DND-41 (cell line): ENCODE results near the gene GARIN5A.

Experiments
- ATAC-seq: fragments of 200-7000 bp; cut with Tn5 transposase; 3 replicates; pipeline ENCODE4 v1.9.1; 2021; ENCODE audit warnings: low read depth; ENCODE audit not compliant: insufficient read depth
- DNase-seq: peaks from one replicate; pipeline ENCODE4 v3.0.0-alpha.2; 2020
- H2AFZ ChIP-seq: 2 replicates; pipeline ENCODE4 v1.6.0; 2012; ENCODE audit warnings: low read depth, low read length
- H3K27ac ChIP-seq: 2 replicates; pipeline ENCODE4 v1.5.1; 2012; ENCODE audit warnings: low read length, inconsistent platforms
- H3K27me3 ChIP-seq: fragments of 200-600 bp; sonication (generic); 2 replicates; pipeline ENCODE4 v1.6.0; 2012; ENCODE audit warnings: low read length, mild to moderate bottlenecking, inconsistent platforms; ENCODE audit not compliant: insufficient read depth, poor library complexity
- H3K36me3 ChIP-seq: 2 replicates; pipeline ENCODE4 v1.5.1; 2012; ENCODE audit warnings: low read length, inconsistent platforms; ENCODE audit not compliant: insufficient read depth
- H3K4me1 ChIP-seq: 2 replicates; pipeline ENCODE4 v1.5.1; 2012; ENCODE audit warnings: mild to moderate bottlenecking, low read length; ENCODE audit not compliant: insufficient read depth
- H3K4me2 ChIP-seq: 2 replicates; pipeline ENCODE4 v1.6.0; 2012; ENCODE audit warnings: mild to moderate bottlenecking, moderate library complexity, low read length, inconsistent platforms; ENCODE audit not compliant: insufficient read depth
- H3K4me3 ChIP-seq, 2 experiments: fragments of 200-600 bp in 1 of 2; shearing (Covaris generic) in 1 of 2; 2 replicates each; pipeline ENCODE4 v1.5.1; 2012 to 2016; ENCODE audit warnings: inconsistent platforms in 2 of 2, low read length in 2 of 2, mild to moderate bottlenecking in 2 of 2, low read depth in 1 of 2, moderate library complexity in 1 of 2
- H3K79me2 ChIP-seq: 2 replicates; pipeline ENCODE4 v1.6.0; 2012; ENCODE audit warnings: low read length, inconsistent platforms; ENCODE audit not compliant: insufficient read depth
- H3K9ac ChIP-seq: 2 replicates; pipeline ENCODE4 v1.6.0; 2012; ENCODE audit warnings: low read depth, mild to moderate bottlenecking, inconsistent platforms, low read length, moderate library complexity
- H3K9me3 ChIP-seq: 2 replicates; pipeline ENCODE4 v1.5.1; 2012; ENCODE audit warnings: low read length, moderate library complexity, mild to moderate bottlenecking, inconsistent platforms; ENCODE audit not compliant: insufficient read depth, severe bottlenecking
- H4K20me1 ChIP-seq: 2 replicates; pipeline ENCODE4 v1.6.0; 2012; ENCODE audit warnings: low read length; ENCODE audit not compliant: insufficient read depth
- EZH2 ChIP-seq: IDR thresholded peaks from 3 replicates; pipeline ENCODE4 v1.6.1; 2012; ENCODE audit warnings: borderline replicate concordance, low read depth, mild to moderate bottlenecking, moderate library complexity, low read length, inconsistent platforms; ENCODE audit not compliant: severe bottlenecking
- TF ChIP-seq, protein P1 (sequence below): IDR thresholded peaks from 2 replicates; pipeline ENCODE4 v1.5.1; 2012; ENCODE audit warnings: borderline replicate concordance, low read length, moderate library complexity, mild to moderate bottlenecking; ENCODE audit not compliant: poor library complexity, severe bottlenecking; ENCODE audit errors: extremely low read depth

GARIN5A gene

DNA sequence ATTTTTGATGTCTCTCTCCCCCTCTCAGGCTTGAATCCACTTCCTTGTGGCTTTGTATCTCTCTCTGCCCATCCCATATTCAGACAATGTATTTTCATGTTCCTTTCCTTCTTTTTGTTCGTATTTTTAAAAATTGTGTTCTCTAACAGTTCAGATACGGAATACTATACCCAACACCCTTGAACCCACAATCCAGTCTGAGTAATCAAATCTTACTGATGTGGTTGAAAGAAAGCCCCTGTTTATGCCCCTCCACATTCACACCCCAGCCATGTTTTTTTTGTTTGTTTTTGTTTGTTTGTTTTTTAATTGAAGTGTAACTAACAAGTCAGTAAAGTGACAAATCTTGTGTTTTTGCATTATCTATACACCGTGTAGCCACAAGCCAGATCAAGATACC is 56.5 kb downstream of the GARIN5A start:
- Histone ChIP-seq H4K20me1 (peaks cover 7% of the 10 kb centered on the region; the same call in 1 of the 2 replicates), H3K9me3 (no peaks in the 10 kb centered on the region), H3K4me2 (no peak overlapping the region), H3K9ac (no peak overlapping the region), H3K79me2 (no peaks in the 10 kb centered on the region), H3K4me1 (peaks cover 9% of the 10 kb centered on the region), H2AFZ (no peak overlapping the region), H3K27ac (no peak overlapping the region), H3K36me3 (peaks cover 14% of the 10 kb centered on the region), H3K4me3 (no peak overlapping the region), H3K27me3 (no peaks in the 10 kb centered on the region)
- ATAC-seq (no peak), DNase-seq (no peak)
- TF ChIP-seq EZH2, result no peak
- TF ChIP-seq, protein P1, sequence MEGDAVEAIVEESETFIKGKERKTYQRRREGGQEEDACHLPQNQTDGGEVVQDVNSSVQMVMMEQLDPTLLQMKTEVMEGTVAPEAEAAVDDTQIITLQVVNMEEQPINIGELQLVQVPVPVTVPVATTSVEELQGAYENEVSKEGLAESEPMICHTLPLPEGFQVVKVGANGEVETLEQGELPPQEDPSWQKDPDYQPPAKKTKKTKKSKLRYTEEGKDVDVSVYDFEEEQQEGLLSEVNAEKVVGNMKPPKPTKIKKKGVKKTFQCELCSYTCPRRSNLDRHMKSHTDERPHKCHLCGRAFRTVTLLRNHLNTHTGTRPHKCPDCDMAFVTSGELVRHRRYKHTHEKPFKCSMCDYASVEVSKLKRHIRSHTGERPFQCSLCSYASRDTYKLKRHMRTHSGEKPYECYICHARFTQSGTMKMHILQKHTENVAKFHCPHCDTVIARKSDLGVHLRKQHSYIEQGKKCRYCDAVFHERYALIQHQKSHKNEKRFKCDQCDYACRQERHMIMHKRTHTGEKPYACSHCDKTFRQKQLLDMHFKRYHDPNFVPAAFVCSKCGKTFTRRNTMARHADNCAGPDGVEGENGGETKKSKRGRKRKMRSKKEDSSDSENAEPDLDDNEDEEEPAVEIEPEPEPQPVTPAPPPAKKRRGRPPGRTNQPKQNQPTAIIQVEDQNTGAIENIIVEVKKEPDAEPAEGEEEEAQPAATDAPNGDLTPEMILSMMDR, result no peak

DNA sequence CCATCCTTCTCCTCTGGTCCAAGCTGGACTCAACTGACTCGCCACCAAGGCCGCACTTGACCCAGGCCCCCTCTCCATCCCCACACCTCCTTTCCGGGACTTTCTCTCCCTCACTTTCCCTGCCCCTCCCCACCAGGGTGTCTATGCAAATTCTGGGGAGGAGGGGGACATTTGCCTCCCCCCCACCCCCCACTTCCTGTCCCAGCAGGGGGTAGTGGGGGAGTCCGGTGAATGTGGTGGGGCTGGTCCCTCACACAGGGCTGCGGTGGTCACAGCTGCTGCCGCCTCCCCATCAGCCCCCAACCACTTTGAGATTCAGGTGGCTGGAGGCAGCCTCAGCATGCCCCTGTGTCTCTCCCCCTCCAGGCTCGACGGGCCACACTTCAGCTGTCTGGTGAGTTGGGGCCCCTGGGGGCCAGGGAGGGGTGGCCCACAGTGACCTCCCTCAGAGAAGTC is 57.0 kb downstream of the GARIN5A start:
- 0 out of 3 replicates have a peak, but pooled peaks have one; percentile 25 for ATAC-seq
- no peak for TF ChIP-seq EZH2
- TF ChIP-seq, protein P1, result no peak
- H3K4me3 ChIP-seq, result no peak overlapping the region
- no peaks in the 10 kb centered on the region for H3K27me3 ChIP-seq
- H3K4me2 ChIP-seq, result no peak overlapping the region
- no peak overlapping the region for H3K9ac ChIP-seq
- no peak overlapping the region for H2AFZ ChIP-seq
- peak; percentile 50 for DNase-seq
- no peaks in the 10 kb centered on the region for H3K79me2 ChIP-seq
- peaks cover 9% of the 10 kb centered on the region for H3K4me1 ChIP-seq
- no peak overlapping the region for H3K27ac ChIP-seq
- peaks cover 20% of the 10 kb centered on the region for H3K36me3 ChIP-seq
- H3K9me3 ChIP-seq, result no peaks in the 10 kb centered on the region
- H4K20me1 ChIP-seq, result peaks cover 10% of the 10 kb centered on the region; the same call in 1 of the 2 replicates

DNA sequence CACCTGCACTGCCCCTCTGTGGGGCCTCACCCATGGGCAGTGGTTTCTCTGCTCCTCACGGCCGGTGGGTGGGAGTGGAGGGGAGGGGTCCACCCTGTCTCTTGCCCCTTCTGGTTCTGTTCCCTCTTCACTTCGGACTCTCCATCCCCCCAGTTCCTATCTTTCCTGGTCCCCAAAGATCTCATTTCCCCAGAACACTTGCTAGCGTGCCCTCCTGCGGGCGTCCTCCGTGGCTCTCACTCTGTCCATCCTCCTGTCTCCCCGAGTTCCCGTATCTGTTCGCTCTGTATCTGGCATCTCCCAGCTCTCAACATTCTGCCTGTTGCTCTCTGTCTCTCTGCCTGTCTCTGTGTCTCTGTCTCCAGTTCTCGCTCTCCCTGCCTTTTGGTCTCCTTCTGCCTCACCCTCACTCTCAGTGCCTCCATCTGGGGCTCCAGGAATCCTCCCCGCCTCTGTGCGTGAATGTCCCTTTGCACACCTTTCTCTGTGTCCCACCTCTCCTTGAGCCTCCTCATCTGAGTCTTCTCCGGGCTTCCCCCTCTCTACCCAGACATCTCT is 57.5 kb downstream of the GARIN5A start:
- Histone ChIP-seq H3K27me3 (no peaks in the 10 kb centered on the region), H4K20me1 (peaks cover 12% of the 10 kb centered on the region; the same call in 1 of the 2 replicates), H3K4me2 (no peak overlapping the region), H3K4me1 (peaks cover 9% of the 10 kb centered on the region), H3K79me2 (no peaks in the 10 kb centered on the region), H3K9ac (no peak overlapping the region), H3K27ac (peak overlapping the region; percentile 44; the same call in 1 of the 2 replicates), H3K36me3 (peaks cover 25% of the 10 kb centered on the region), H2AFZ (no peak overlapping the region), H3K4me3 (no peak overlapping the region), H3K9me3 (no peaks in the 10 kb centered on the region)
- DNase-seq (no peak), ATAC-seq (no peak)
- no peak for TF ChIP-seq EZH2
- TF ChIP-seq, protein P1, result no peak
